AG09309 (cell line): Measurements from ENCODE around the gene JMJD1C.

Experiments used
- DNase-seq: peaks from one replicate; pipeline ENCODE4 v3.0.0-alpha.2; 2010; ENCODE audit warnings: low read depth
- H3K4me3 ChIP-seq: 2 replicates; pipeline ENCODE4 v1.5.1; 2011; ENCODE audit warnings: mild to moderate bottlenecking, low read depth, low read length, moderate library complexity; ENCODE audit not compliant: control insufficient read depth
- TF ChIP-seq, protein P1 (sequence below): IDR thresholded peaks from 2 replicates; pipeline ENCODE4 v1.5.1; 2011; ENCODE audit warnings: mild to moderate bottlenecking, low read depth, low read length, inconsistent platforms; ENCODE audit not compliant: insufficient read depth, control insufficient read depth; ENCODE audit errors: missing control alignments

Gene JMJD1C

GRCh38 chr10:63281967-63282366 lies 183.8 kb downstream of the JMJD1C start:
- H3K4me3 ChIP-seq = no peak overlapping the region
- DNase-seq = no peak
- TF ChIP-seq, protein P1, sequence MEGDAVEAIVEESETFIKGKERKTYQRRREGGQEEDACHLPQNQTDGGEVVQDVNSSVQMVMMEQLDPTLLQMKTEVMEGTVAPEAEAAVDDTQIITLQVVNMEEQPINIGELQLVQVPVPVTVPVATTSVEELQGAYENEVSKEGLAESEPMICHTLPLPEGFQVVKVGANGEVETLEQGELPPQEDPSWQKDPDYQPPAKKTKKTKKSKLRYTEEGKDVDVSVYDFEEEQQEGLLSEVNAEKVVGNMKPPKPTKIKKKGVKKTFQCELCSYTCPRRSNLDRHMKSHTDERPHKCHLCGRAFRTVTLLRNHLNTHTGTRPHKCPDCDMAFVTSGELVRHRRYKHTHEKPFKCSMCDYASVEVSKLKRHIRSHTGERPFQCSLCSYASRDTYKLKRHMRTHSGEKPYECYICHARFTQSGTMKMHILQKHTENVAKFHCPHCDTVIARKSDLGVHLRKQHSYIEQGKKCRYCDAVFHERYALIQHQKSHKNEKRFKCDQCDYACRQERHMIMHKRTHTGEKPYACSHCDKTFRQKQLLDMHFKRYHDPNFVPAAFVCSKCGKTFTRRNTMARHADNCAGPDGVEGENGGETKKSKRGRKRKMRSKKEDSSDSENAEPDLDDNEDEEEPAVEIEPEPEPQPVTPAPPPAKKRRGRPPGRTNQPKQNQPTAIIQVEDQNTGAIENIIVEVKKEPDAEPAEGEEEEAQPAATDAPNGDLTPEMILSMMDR = no peak

- TF ChIP-seq, protein P1 = no peak
- DNase-seq = no peak
- no peak overlapping the region for H3K4me3 ChIP-seq
Measured at GRCh38 chr10:63280386-63280785, 185.4 kb downstream of the JMJD1C start.

DNA sequence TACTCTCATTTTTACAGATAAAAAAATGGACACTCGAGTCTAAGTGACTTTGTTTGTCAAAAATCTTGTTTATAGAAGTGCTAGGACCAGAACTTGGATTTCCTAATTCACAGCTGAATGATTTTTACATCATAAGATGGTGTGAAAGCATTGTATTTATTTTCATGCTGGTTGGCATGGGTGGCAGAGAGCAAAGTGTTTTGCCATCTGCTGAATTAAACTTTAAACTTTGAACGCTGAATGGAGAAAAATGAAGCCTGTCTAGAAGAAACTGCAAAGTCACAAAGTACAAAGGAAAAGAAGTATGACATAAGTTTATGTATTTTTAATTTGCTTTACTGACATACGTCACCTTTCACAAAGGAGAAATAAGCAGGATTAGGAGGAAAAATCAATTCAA lies 190.7 kb downstream of the JMJD1C start:
- H3K4me3 ChIP-seq = no peak overlapping the region
- TF ChIP-seq, protein P1 = no peak
- no peak for DNase-seq

GRCh38 chr10:63273577-63273976 lies 192.2 kb downstream of the JMJD1C start:
- TF ChIP-seq, protein P1 = no peak
- DNase-seq = no peak
- no peak overlapping the region for H3K4me3 ChIP-seq

GRCh38 chr10:63268798-63269503 lies 196.8 kb downstream of the JMJD1C start:
- TF ChIP-seq, protein P1 = no peak
- peak; percentile 82 for DNase-seq
- H3K4me3 ChIP-seq = peak overlapping the region; percentile 56

DNA sequence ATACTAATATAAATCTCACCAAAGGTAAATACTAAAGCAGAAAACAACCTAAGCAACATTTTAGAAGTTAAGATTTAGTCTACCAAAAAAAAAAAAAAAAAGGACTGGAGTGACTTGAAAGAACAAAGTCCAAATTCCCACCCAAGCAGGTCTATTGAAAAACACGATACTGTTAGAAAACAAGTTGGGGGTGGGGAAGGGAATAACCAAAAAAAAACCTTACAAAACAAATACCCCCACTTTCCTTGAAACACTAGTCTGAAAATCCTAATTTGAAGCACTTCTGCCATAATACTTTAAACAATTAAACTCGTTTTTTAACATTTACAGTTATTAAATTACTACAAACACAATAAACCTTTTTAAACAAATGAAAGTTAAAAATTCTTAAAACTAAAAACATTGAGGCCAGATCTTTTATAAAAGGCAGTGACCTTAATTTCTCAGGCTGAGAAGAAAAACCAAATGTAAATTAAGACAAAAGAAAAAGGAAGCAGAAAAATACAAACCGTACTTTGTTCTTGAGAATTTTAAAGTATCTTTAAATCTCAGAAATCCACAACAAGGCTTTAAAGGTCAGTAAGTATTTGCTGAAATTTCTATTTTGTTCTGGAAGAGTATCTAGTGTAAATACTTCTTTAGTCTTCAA lies 197.5 kb downstream of the JMJD1C start:
- peak overlapping the region; percentile 56 for H3K4me3 ChIP-seq
- DNase-seq = no peak
- TF ChIP-seq, protein P1 = no peak
